Stimulated activated CD8-positive, alpha-beta memory T cell treated with anti-CD3 and anti-CD28 coated beads, Interleukin-4, amount 100 ng/mL, for 1 hour (primary cell): ENCODE measurements around the gene CBR1.
"Not testable (repeated sequence)": the region's sequence is repeated elsewhere in the genome, so short reads cannot be mapped to it uniquely, and the experiment has no call there.

Source experiments
- DNase-seq, 2 donors: peaks; one replicate each; pipeline ENCODE4 v3.0.0-alpha.2; 2020; ENCODE audit warnings: low read depth in 2 of 2, low spot score in 1 of 2

The CBR1 gene

DNA sequence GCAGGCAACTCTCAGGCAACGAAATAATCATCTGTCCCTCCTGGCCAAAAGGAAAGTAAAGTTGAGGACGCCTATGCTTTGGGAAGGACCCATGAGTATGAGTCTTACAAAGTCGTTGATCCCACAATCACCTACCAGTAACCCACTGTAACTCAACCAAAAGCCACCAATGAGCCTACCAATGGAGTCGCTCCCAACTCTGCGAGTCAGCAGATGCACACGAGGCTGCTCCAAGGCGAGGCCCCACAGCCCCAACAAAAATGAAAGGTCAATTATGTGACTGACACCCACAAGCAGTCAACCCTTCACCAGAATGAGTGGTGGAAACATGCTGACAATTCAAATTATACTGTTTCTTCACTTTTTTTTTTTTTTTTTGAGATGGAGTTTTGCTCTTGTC, 21.5 kb upstream of the CBR1 start:
- DNase-seq = no peak

DNA sequence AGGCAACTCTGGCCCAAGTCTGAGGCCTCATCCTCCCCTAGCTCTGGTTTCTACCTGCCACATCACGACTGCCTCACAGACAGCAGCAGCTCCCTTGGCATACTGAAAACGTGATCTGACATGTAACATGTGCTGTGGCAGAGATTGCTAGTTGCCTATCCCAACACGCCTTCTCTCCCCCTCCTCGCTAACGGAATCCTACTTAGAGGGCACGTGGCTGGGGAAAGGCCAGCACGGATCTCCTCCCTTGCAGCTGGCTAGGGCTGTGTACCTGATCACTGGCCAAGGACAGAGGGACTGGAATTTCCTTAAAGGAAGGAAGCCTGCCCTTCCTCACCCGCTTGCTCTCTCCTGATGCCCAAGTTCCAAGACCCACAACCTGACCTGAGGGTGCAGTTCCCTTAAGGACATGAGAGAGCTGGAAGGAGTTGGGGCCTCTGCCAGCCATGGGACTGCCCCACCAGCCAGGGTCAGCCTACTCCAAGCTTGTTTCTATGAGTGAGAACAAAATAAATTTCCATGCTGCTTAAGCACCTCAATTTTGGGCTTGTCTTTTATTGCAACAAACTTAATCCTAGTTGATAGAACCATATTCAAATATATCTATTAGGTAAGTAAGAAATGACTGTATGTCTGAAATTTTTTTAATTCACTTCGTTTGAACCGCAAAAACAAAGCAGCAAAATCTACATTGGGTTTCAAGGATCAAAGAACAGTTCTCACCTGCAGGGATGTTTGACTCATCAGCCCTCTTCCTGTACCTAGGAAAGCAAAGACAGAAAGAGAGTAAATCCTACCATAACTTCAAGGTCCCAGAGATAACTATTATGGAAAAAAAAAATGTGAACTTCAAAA, 16.7 kb upstream of the CBR1 start:
- no peak for DNase-seq

DNA sequence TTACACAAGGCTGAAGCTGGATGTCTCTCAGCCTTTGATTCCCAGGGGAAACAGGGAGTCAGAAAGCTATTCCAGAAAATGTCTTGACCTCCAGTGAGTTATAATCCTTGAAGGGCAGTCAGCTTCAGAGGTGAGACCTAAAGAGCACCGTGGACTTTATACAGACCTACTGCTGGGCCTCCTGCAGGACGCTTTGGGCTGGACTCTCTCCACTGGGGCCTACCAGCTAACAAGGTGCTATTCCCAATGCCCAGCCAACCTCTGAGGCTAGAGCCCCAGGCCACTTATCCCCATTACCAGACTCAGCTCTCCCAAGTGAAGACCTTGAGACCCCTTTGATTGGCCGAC, 16.1 kb upstream of the CBR1 start:
- DNase-seq = no peak

DNA sequence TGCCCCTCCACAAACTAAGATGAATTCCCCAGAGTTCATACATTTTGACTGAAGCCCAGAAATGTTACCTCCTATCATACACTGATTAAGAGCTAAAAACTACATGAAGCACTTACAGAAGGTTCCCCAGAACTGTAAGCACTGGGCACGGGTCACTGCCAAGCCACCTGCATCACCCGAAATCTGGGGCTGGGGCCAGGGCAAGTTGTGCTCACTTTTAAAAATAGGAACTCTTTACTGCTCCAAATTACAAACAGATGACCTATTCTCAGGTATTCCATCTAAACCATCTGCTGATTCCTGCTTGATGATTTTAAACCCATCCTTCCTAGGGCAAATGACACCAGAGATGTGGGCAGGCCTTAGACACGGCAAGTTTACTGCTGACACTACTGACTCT, 14.3 kb upstream of the CBR1 start:
- no peak for DNase-seq

DNA sequence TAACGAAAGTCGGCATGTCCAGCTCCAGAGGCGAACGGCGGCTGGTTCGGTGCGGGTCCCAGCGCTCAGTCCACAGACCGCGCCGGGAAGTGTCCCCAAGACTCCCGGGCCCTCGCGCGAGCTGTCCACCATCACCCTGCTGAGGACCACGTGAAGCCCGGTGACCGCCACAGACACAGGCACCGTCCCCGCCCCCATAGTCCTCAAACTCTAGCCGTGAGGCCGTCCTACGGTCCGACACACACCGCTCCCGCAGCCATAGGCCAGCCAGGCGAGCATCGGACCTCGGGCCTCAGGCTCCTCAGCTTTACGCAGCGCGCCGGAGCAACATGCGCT, 10.0 kb upstream of the CBR1 start:
- DNase-seq = no peak

DNA sequence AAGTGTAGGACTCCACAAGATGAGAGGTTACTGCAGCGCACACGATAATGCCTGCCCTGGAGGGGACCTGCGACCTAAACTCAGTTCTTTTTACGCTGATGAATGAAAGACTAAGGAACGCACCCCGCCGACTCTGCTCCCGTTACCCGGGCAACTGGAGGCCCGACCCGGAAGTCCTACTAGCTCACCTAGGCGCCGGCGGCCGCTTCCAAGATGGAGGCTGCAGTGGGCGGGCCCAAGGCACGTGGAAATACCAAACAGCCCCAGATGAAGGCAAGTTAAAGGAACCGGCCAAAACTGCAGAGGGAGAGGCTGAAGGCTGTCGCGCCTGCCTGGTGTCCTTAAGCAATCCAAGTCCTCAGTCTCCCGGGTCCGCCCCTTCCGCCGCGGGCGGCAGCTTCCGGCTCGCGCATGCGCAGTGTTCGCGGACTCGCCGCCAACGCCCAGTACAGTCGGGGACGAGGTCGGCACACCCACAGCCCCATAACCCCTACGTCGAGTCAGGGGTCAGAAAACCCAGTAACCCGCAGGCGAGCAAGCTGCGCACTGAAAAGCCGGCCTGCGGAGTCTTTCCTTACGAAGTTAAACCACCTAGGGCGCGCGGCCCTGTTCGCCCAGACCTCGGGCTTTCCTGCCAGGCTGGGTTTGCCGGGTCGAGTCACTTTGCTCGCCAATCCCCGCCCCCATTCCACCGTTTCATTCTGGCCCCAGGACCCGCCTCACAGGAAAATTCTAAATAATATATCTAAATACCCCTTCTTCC, 9.5 kb upstream of the CBR1 start, which contains the start of gene SETD4:
Gene SETD4 (minus strand): TSS at position 368 of the 763 bp plus-strand sequence. CDS start 1,638 bp downstream, outside the sequence.
- DNase-seq = peak; percentile 83 to 87

DNA sequence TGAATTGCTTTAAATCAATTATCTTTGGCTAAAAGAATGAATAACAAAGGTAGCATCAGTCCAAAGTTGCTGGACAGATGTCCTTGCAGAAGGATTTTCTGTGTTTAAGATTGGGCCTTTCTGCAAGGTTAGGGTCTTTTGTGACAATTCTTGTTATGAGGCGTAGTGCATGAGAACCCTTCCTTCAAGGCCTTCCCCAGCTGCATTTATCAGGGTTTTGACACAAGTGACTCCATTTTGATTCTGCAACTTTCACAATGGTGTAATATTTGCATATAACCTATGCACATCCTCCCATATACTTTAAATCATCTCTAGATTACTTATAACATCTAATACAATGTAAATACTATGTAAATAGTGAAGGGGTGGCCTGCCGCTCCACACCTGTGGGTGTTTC, 8.4 kb upstream of the CBR1 start:
- no peak for DNase-seq

DNA sequence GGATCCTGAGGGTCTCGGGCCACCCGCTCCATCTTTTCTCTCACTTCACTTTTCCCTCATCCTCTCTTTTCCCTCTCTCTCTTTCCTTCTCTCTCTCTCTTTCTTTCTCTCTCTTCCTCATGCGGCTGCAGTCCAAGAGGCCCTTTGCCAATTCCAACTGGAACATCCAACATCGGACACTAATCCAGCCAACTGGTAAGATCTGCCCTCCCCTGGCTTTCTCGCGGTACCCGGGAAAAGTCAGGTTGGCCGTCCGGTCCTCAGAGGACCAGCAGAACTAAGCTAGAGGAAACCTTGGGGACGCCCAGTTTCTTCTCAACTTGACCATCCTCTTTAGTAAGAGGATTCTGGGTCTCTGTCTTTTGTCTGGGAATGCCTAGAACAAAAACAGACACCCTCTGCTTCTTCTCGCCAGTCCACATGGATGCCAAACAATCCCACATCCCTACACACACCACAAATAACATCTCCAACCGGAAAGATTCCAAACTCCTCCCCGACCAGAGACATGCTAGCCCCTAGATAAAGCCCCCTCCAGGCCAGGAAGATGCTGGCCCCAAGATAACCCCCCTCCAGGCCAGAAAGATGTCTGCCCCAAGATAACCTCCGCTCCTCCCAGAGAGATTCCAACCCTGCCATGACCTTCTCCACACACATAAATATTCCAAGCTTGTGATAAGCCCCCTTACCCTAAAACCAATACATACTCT, 6.3 kb upstream of the CBR1 start:
- no peak for DNase-seq

DNA sequence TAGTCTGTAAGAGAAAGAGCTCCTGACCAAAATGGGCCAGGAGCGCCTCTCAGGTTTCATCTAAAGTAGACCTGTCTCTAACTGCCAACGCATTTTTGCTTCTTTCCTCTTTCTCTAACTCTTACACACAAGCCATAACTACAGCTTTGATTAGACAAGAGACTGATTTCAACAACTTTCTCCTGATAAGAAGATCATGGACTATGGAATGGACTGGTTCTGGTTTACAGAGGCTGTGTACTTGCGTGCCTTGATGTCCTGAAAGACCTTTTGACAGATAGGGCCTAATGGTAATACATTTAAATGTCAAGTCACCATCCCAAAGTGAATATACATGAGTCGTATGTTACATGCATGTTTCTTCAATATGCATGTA, 5.8 kb upstream of the CBR1 start:
- no peak for DNase-seq

DNA sequence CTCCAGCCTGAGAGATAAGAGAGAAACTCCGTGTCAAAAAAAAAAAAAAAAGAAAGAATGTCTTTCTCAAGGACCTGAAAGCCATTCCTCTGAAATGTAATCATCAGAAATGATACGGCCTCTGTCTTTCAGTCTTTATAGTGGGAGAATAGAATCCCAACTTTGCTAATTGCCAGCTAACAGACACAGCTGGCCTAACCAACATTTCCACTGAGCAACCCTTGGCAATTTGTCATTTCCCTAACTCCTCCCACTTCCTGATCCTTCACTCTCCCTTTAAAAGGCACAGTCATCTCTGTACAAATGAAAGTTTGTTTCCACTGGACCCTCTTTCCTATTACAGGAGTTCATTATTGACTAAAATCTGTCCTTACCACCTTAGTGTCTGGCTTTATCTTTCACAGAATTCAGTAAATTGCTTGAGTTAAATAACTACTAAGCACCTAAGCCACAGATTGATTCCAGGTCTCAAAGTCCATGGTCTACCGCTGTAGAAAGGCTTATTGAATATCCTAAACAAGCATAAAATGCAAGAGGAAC, 4.3 kb upstream of the CBR1 start:
- no peak for DNase-seq

DNA sequence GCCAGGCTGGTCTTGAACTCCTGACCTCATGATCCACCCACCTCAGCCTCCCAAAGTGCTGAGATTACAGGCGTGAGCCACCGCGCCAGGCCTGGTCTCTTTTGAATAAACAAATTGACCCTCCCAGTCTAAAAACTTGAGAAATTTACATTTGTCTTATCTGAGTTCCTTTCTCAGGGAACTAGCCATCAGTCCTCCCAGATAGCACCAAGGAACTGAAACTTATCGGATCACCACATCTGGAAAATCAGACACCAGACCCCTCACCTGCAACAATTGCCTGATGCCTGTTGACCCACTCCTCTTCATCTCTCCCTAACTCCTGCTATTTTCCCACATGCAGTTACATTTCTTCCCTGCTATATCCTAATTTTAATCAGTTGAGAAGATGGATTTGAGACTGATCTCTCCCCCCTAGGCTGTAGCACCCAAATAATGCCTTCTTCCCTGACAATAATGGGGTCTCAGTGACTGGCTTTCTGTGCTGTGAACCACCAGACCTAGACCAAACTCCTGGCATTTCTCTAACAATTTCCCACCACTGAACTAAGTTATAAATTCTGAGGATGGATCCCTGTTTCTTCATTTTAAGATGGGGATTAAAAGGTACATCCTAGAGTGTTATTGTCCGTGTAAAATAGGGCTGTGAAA, 951 bp upstream of the CBR1 start:
- no peak for DNase-seq

DNA sequence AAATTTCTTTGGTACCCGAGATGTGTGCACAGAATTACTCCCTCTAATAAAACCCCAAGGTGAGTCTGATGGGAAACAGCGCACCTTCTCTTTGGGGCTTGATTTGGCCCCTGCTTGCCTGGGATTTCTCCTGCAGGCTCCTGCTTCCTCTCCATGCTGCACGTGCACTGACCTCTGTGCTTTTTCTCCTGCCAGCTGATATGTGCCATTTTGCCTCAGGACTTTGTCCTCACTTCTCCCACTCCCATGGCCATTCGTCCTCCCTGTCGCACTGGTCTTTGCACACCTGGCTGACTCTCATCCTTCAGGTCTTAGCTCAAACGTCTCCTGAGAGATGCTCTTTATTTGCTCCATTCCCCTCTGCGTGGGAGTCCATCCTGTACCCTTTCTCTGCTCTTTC, 1.2 kb downstream of the CBR1 start:
- DNase-seq = no peak

DNA sequence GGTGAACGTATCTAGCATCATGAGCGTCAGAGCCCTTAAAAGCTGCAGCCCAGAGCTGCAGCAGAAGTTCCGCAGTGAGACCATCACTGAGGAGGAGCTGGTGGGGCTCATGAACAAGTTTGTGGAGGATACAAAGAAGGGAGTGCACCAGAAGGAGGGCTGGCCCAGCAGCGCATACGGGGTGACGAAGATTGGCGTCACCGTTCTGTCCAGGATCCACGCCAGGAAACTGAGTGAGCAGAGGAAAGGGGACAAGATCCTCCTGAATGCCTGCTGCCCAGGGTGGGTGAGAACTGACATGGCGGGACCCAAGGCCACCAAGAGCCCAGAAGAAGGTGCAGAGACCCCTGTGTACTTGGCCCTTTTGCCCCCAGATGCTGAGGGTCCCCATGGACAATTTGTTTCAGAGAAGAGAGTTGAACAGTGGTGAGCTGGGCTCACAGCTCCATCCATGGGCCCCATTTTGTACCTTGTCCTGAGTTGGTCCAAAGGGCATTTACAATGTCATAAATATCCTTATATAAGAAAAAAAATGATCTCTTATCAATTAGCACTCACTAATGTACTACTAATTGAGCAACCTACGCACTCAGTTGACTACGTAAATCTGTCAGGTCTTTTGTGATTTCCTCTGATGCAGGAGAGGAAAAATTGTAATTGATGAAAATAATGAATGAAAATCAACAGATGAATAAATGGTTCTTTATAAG, 2.8 kb downstream of the CBR1 start:
- DNase-seq = no peak

DNA sequence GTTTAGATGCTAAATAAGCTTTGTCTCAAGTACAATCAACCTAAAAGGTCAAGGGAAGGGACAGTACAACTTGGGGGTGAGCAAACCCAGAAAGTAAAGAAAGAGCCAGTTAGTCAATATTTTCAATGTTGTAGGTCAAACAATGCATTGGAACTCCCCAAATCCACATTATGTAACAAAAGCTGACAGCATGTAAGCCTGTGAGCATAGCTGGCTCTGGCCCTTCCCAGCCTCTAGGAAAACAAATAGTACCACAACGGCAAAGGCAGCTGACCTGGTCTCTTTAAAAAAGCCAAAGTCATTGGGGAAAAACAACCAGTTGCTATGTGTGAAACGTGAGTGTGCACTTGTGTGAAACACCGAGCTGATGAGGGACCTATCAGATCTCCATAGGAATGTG, 3.4 kb downstream of the CBR1 start:
- no peak for DNase-seq

DNA sequence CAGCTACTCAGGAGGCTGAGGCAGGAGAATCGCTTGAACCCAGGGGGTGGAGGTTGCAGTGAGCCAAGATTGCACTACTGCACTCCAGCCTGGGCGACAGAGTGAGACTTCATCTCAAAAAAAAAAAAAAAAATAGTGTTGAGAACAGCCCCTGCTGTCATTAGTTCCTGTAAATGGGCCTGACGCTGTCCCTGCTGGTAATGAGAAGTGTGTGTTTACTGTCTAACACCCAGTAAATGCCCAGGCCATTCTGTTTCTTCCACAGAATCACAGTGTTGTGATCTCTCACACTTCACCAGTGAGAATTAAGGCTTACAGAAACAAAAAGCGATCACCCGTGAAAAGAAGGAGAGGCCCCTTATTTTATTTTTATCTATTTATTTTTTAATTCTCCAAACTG, 4.1 kb downstream of the CBR1 start:
- DNase-seq = not testable (repeated sequence)

DNA sequence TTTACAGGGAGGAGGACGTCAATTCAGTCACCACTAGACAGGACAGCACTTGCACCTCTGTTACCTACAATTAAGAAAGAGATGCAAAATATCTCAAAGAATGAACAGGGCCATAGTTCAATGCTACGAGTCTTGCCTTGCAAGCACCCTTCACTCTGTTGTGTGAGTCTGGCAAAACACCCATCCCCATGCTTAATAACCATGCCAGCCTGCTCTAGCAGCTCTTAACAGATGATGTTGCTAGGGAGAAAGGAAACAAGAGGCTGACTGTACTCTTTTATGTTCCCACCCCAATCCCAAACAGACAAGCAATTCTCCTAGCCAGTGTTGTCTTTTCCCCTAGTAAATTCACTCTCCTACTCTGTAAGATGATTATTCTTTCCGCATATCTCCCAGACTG, 5.3 kb downstream of the CBR1 start:
- DNase-seq = no peak

DNA sequence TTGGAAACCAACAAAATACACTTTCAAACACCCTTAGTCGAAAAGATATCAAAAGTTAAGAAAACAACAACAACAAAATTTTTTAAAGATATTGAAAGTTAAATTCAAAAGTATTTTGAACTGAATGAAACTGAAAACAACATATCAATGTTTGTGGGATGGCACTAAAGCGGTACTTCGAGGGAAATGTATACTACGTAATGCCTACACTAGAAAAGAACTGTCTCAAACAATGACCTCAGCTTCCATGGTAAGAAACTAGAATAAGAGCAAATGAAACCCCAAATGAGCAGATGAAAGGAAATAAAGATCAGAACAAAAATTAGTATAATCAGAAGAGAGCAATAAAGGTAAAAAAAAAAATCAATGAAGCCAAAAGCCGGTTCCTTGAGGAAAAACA, 6.1 kb downstream of the CBR1 start:
- no peak for DNase-seq

DNA sequence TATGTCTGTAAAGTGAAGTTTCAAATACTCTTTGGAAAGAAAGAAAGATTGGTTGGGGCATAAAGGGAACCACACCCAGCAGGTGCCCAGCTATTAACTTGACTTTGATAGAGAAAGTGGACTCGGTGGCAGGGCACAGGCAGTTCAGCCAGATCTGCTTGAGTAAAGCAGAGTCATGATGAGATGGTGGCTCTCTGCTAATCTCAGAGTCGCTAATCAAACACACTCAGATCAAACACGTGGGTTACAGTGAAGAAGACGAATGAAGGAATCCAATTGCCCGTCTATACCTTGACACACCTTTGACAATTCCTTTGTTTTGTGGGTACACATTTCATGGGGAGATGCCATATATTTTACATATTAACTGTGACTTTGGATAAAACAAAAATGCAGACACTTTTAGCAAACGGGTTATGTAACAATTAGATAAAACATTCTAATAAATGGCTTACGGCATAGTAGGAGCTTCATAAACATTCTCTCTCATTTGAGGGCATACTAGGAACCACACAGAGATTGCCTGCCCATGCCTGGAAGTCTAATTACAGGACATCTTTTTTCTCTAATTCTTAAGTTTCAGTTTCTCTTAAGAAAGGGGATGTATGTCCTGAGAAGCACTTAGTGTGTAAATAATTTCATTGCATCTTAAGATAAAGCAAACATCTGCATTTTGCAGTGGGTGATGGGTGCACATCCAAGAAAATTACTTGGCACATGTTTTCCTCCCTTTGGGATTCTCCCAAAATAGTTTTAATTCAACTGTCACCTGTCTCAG, 7.2 kb downstream of the CBR1 start:
- no peak for DNase-seq

DNA sequence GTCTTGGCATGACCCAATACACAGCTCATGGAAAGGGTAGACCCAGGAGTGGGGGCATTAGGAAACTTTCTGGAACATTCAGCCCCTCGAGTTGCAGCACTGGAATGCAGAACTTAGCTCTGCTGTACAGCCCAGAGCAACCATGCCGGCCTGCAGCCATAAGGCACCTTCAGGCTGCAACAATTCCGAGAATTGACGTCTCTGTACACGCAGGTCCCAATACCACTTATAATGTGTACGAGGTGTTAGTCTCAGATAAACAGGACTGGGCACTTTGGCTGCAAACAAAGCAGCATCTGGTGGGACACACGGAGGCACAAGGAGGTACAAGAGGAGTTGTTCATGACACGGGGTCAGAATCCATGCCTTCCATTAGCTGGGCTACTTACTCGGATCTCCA, 7.9 kb downstream of the CBR1 start:
- no peak for DNase-seq
